Measurements from ENCODE around the gene OSBPL3. TPM values are rescaled to one million over a fixed set of nuclear protein-coding genes. Genes with fewer than 3 reads are reported as not detected.
"Not testable (repeated sequence)": the region's sequence is repeated elsewhere in the genome, so short reads cannot be mapped to it uniquely, and the experiment has no call there.

OSBPL3 gene
- total RNA-seq, 1 donor from 2014 or later: 8.0 TPM

GRCh38 chr7:25014756-25015155 is 34.8 kb upstream of the OSBPL3 start:
- Histone ChIP-seq H3K9ac (no peak overlapping the region), H3F3A (ENCODE audit: low read depth) (no peaks in the 10 kb centered on the region), H3K4me3 (no peak overlapping the region), H3K27ac (no peak overlapping the region), H3K4me1 (no peaks in the 10 kb centered on the region), H3K36me3 (peaks cover 6% of the 10 kb centered on the region), H2AFZ (replicated peaks) (no peak overlapping the region), H4K20me1 (ENCODE audit: low read depth) (no peaks in the 10 kb centered on the region), H3K27me3 (no peaks in the 10 kb centered on the region), H3K79me2 (ENCODE audit: low read depth) (no peaks in the 10 kb centered on the region), H3K4me2 (no peak overlapping the region), H3K9me3 (ENCODE audit: low read depth) (no peaks in the 10 kb centered on the region)
- no peak for DNase-seq (ENCODE audit: low spot score)
- Mint-ChIP-seq H3K27ac (no peak overlapping the region), H3K4me1 (no peaks in the 10 kb centered on the region), H3K27me3 (ENCODE audit: insufficient read depth, low read depth) (peaks cover 2% of the 10 kb centered on the region), H3K4me3 (no peak overlapping the region), H3K9me3 (peaks cover 9% of the 10 kb centered on the region), H3K36me3 (no peaks in the 10 kb centered on the region)
- TF ChIP-seq EZH2 (IDR thresholded peaks at IDR 0.05): no peak
- TF ChIP-seq CTCF (IDR thresholded peaks at IDR 0.05): no peak
- no peak for TF ChIP-seq EZH2phosphoT487 (IDR thresholded peaks at IDR 0.05)

- not testable (repeated sequence) for H3K4me3 Mint-ChIP-seq; H3K27ac Mint-ChIP-seq; H3K27me3 Mint-ChIP-seq (ENCODE audit: insufficient read depth, low read depth); H3K9me3 Mint-ChIP-seq; DNase-seq (ENCODE audit: low spot score); H3K36me3 Mint-ChIP-seq; H3K9ac ChIP-seq; H3K4me3 ChIP-seq; H3K4me2 ChIP-seq; H3K9me3 ChIP-seq (ENCODE audit: low read depth); H3F3A ChIP-seq (ENCODE audit: low read depth); H4K20me1 ChIP-seq (ENCODE audit: low read depth); H3K79me2 ChIP-seq (ENCODE audit: low read depth); H3K4me1 Mint-ChIP-seq; H3K27me3 ChIP-seq; H3K4me1 ChIP-seq; H2AFZ ChIP-seq (replicated peaks); H3K27ac ChIP-seq; H3K36me3 ChIP-seq
Observed at GRCh38 chr7:25012710-25013109, 32.7 kb upstream of the OSBPL3 start.

- Histone ChIP-seq H3K79me2 (ENCODE audit: low read depth) (no peaks in the 10 kb centered on the region), H3F3A (ENCODE audit: low read depth) (no peaks in the 10 kb centered on the region), H3K27me3 (no peaks in the 10 kb centered on the region), H3K4me3 (no peak overlapping the region), H3K4me1 (no peaks in the 10 kb centered on the region), H3K9me3 (ENCODE audit: low read depth) (no peaks in the 10 kb centered on the region), H3K4me2 (no peak overlapping the region), H4K20me1 (ENCODE audit: low read depth) (no peaks in the 10 kb centered on the region), H3K36me3 (peaks cover 4% of the 10 kb centered on the region), H2AFZ (replicated peaks) (no peak overlapping the region), H3K9ac (no peak overlapping the region), H3K27ac (no peak overlapping the region)
- TF ChIP-seq EZH2 (IDR thresholded peaks at IDR 0.05) (no peak), CTCF (IDR thresholded peaks at IDR 0.05) (no peak), EZH2phosphoT487 (IDR thresholded peaks at IDR 0.05) (no peak)
- no peak for DNase-seq (ENCODE audit: low spot score)
- no peak overlapping the region for H3K4me3 Mint-ChIP-seq
- H3K27me3 Mint-ChIP-seq (ENCODE audit: insufficient read depth, low read depth): peaks cover 2% of the 10 kb centered on the region
- H3K36me3 Mint-ChIP-seq: no peaks in the 10 kb centered on the region
- no peak overlapping the region for H3K27ac Mint-ChIP-seq
- H3K9me3 Mint-ChIP-seq: peaks cover 8% of the 10 kb centered on the region
- no peaks in the 10 kb centered on the region for H3K4me1 Mint-ChIP-seq
Observed at GRCh38 chr7:25012254-25012653, 32.3 kb upstream of the OSBPL3 start.

- DNase-seq (ENCODE audit: low spot score): no peak
- H3K4me1 ChIP-seq: no peaks in the 10 kb centered on the region
- TF ChIP-seq CTCF (IDR thresholded peaks at IDR 0.05) (no peak), EZH2phosphoT487 (IDR thresholded peaks at IDR 0.05) (no peak), EZH2 (IDR thresholded peaks at IDR 0.05) (no peak)
- peaks cover 2% of the 10 kb centered on the region for H3K9me3 Mint-ChIP-seq
- no peak overlapping the region for H3K27ac ChIP-seq
- no peak overlapping the region for H3K4me3 Mint-ChIP-seq
- no peaks in the 10 kb centered on the region for H3K36me3 ChIP-seq
- no peaks in the 10 kb centered on the region for H3K27me3 ChIP-seq
- H3K4me1 Mint-ChIP-seq: no peaks in the 10 kb centered on the region
- no peak overlapping the region for H3K4me2 ChIP-seq
- H3K36me3 Mint-ChIP-seq: no peaks in the 10 kb centered on the region
- H3K27ac Mint-ChIP-seq: no peak overlapping the region
- no peaks in the 10 kb centered on the region for H3F3A ChIP-seq (ENCODE audit: low read depth)
- H3K27me3 Mint-ChIP-seq (ENCODE audit: insufficient read depth, low read depth): peaks cover 4% of the 10 kb centered on the region
- H3K9me3 ChIP-seq (ENCODE audit: low read depth): no peaks in the 10 kb centered on the region
- H4K20me1 ChIP-seq (ENCODE audit: low read depth): no peaks in the 10 kb centered on the region
- no peaks in the 10 kb centered on the region for H3K79me2 ChIP-seq (ENCODE audit: low read depth)
- no peak overlapping the region for H2AFZ ChIP-seq (replicated peaks)
- H3K4me3 ChIP-seq: no peak overlapping the region
- no peak overlapping the region for H3K9ac ChIP-seq
Observed at GRCh38 chr7:25009257-25009656, 29.3 kb upstream of the OSBPL3 start.

Measured in neural progenitor cell (in vitro differentiated cells).